SKM-1 treated with dmso at 0.1 percent for 144 hours (cell line): ENCODE results near the gene DDX51.
"Not testable (repeated sequence)": the region's sequence is repeated elsewhere in the genome, so short reads cannot be mapped to it uniquely, and the experiment has no call there.

Experiments
- DNase-seq: peaks from one replicate; lab custom pipeline; 2025; ENCODE audit not compliant: unreplicated experiment; lab: John Stamatoyannopoulos, UW

The DDX51 gene

DNA sequence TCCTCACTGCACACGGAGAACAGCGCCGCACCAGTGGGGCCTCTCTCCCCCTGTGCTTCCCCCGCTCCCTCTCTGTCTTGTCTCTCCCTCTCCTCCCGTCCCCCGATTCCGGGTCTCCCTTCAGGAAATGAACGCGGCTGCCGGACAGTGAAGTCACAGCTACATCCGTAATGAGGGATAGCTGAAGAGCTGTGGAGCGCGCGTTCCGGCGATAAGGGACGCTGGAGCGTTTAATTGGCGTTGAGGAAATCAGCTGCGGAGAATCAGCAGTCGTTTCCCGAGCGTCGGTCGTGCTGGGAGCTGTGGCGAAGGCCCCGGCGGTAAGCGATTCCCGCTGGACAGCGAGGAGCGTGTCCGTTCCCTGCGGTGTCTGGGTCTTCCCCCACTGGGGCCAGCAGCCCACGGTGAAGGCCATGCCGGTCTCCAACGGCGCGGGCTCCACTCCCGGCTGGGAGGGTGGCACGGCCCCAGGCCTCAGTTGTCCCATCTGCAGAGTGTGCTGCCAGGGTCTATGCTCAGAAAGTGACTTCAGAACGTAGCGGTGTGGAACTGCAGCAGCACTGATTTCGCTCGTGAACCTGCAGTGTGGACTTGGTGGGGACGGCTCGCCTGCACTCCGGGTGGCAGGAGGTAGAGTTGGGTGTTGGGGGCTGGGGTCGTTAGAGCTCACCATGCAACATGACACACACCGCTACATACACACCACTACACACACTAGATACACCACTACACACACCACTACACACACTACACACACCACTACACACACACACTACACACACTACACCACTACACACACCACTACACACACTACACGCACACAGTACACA is 11.0 kb upstream of the DDX51 start:
- DNase-seq = no peak

DNA sequence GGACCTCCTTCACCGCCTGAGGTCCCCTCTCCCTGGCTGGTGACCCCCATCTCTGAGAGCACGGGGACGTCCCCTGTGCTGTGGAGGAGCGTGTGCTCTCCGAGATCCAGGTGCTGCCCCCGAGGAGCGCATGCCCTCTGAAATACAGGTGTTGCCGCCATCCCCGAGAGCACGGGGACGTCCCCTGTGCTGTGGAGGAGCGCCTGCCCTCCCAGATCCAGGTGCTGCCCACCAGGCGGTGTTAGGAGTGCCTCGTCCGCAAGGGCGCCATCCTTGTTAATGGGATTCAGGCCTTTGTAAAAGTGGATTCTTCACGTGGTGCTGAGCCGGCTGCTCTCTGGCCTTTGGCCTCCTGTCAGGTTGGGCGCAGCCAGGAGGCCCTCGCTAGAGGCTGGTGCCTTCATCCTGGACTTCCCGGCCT is 10.2 kb upstream of the DDX51 start:
- DNase-seq = no peak

GRCh38 chr12:132153501-132154340 is 9.6 kb upstream of the DDX51 start:
- DNase-seq = peak; percentile 16

DNA sequence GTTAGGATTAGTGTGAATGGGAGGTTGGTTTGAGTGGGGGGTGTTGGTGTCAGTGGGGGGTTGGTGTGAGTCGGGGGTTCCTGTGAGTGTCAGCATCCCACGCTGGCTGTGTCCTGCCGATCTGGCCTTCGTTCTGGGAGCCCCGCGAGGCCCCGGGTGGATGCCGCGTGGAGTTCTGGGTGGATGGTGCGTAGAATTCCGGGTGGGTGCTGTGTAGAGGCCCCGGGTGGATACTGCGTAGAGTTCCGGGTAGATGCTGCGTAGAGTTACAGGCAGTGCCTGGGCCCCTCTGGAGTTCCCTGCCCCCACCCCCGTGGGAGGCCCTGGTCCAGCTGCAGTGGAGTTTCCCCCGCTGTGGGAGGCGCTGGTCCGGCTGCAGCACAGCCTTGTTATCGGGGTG is 8.8 kb upstream of the DDX51 start:
- DNase-seq = no peak

DNA sequence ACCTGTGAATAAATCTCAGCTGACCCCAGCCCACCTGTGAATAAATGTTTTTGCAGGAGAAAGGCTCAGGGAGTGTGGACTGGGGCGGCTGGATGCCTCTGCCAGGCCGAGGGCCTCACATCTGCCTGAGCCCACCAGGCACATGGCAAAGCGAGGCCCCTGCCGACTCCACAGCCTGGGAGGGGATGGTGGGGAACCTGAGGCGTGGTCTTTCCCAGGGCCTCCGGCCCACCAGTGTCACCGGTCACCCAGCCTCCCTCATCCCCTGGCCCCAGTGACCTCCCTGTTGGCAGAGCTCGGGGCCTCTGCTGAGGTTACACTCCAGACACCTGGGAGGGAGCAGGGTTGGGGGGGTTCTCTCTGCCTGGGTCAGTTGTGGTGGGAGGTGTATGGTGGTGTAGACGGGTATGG is 8.3 kb upstream of the DDX51 start:
- no peak for DNase-seq

DNA sequence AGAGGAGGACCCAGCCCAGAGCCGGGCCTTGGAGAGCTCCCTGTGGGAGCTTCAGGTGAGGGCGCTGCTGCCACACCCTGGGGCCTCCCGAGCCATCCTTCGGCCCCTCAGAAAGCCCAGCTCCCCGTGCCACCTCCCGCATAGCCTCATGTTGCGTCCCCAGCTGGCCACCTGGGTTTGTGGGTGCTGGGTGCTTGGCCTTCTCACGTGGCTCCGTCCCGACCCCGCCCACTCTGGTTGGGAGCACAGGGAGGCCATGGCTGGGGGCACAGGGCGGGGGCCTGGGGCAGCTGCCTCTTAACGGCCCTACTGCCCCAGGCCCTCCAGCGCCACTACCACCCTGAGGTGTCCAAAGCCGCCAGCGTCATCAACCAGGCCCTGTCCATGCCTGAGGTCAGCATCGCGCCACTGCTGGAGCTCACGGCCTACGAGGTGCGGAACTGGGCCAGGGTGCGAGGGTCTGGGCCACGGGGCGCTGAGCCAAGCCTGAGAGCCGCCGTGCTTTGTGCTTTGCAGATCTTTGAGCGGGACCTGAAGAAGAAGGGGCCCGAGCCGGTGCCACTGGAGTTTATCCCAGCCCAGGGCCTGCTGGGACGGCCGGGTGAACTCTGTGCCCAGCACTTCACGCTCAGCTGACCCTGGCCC is 7.8 kb upstream of the DDX51 start:
- DNase-seq = no peak

- no peak for DNase-seq
Measured at GRCh38 chr12:132151145-132151765, 7.1 kb upstream of the DDX51 start.

- no peak for DNase-seq
Measured at GRCh38 chr12:132150780-132151144, 6.6 kb upstream of the DDX51 start.

DNA sequence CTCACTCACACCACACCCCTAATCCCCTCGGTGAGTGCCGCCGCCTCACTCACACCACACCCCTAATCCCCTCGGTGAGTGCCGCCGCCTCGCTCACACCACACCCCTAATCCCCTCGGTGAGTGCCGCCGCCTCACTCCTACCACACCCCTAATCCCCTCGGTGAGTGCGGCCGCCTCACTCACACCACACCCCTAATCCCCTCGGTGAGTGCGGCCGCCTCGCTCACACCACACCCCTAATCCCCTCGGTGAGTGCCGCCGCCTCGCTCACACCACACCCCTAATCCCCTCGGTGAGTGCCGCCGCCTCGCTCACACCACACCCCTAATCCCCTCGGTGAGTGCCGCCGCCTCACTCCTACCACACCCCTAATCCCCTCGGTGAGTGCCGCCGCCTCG is 5.4 kb upstream of the DDX51 start:
- not testable (repeated sequence) for DNase-seq

GRCh38 chr12:132148368-132149045 is 4.4 kb upstream of the DDX51 start:
- no peak for DNase-seq

- DNase-seq = no peak
Measured at GRCh38 chr12:132147423-132148367, 3.6 kb upstream of the DDX51 start.

DNA sequence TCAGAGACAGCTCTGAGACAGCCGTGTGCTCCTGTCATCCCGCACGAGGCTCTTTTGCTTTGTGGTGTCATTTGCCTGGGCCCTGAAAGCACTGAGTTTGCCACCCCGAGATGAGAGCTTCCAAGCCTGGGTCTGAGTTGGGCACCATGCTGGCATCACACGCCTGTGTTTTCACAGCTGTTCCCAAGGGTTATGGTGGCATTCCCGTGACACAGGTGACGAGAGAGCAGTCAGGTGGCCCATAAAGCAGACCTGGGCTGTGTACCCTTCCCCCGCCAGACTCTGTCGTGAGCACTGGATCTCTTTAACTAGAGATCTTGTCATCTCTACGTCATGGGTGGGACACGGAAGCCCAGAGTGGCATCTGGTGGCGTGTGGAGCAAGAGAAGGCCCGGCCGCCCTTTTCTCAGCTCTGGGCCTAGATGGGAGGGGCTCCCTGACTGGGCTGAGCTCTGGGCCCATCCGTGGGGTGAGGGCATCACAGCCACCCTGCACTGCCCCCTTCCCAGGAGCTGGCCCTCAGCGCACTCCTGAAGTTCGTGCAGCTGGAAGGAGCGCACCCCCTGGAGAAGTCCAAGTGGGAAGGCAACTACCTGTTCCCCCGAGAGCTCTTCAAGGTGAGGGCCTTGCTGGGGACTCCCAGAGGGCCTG is 2.8 kb upstream of the DDX51 start:
- DNase-seq = no peak

GRCh38 chr12:132146098-132146497 is 2.0 kb upstream of the DDX51 start:
- no peak for DNase-seq

- DNase-seq = no peak
Measured at GRCh38 chr12:132145334-132145733, 1.2 kb upstream of the DDX51 start.

GRCh38 chr12:132144810-132145168 is 670 bp upstream of the DDX51 start:
- no peak for DNase-seq

DNA sequence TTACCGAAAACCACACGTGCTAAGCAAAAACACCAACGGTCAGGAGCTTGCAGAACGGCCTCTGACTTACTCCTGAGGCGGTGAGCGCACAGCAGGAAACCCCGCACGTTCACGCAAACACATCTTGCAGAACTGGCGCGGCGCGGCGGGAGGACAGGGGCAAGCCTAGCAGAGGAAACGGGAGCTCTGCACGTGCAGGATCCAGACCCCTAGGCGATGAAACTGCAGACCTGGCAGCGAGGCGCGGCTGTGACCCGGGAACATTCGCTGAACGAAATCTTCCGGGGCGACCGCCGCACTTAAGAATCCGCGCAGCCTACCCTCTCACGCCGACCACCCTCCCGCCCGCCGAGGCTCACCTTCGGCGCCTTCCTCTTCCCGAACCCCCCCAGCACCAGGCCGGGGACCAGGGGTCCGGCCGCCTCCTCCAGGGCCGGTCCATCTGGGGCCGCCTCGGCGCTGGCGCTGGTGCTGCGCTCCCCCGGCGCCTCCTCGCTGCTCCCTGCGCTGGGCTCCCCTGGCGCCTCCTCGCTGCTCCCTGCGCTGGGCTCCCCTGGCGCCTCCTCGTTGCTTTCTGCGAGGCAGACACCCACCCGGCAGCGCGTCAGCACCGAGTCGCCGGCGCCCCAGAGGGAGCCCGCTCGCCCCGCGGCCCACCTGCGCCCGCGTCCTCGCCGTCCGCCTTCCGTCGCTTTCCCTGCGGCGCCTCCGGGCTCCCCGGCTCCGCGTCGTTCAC is 615 bp downstream of the DDX51 start:
- DNase-seq = no peak

GRCh38 chr12:132142679-132143335 is 1.3 kb downstream of the DDX51 start:
- no peak for DNase-seq
